Endothelial cell of umbilical vein (primary cell): ENCODE results near the gene AMN. TPM values are rescaled to one million over a fixed set of nuclear protein-coding genes. Genes with fewer than 3 reads are reported as not detected.

Source experiments
- BruUV-seq: library from RNA; stranded (reverse); fragments of 400-500 nt; replicated peaks from 2 replicates; lab custom pipeline; 2021; lab: Mats Ljungman, UMichigan
- CTCF ChIA-PET: fragments of 300-600, 350-600 bp; sonication (Branson Sonifier 250); formaldehyde crosslinking; loops from one replicate; lab custom pipeline; 2021; ENCODE audit warnings: antibody characterized with exemption, inconsistent platforms; lab: Charles Lee
- POLR2A ChIA-PET: fragments of 300-600, 350-600 bp; sonication (Branson Sonifier 250); formaldehyde crosslinking; loops from one replicate; lab custom pipeline; 2021; ENCODE audit warnings: antibody characterized with exemption, inconsistent platforms; lab: Charles Lee
- DNase-seq: peaks from one replicate; pipeline ENCODE4 v3.0.0-alpha.2; 2011; ENCODE audit warnings: low read depth, low spot score
- FAIRE-seq: peaks from 2 replicates; lab custom pipeline; 2011; peaks lifted over from hg19 to GRCh38; lab: Jason Lieb, UNC
- H2AFZ ChIP-seq: 2 replicates; pipeline ENCODE4 v1.6.0; 2012; ENCODE audit warnings: low read depth, low read length, control low read depth, inconsistent platforms
- H3K27ac ChIP-seq: 2 replicates; pipeline ENCODE4 v1.5.1; 2011; ENCODE audit warnings: low read depth, mild to moderate bottlenecking, control low read depth, low read length, moderate library complexity; ENCODE audit not compliant: insufficient read depth
- H3K27me3 ChIP-seq, 2 experiments: 2 replicates each; pipeline versions ENCODE4 v1.6.0 to v1.6.1; 2011; ENCODE audit warnings: low read length in 2 of 2, mixed read lengths in 1 of 2; ENCODE audit not compliant: control insufficient read depth in 2 of 2, insufficient read depth in 2 of 2
- H3K36me3 ChIP-seq, 2 experiments: 2 replicates in 1 of 2; 3 replicates in 1 of 2; pipeline ENCODE4 v1.5.1; 2011; ENCODE audit warnings: low read length in 2 of 2, mild to moderate bottlenecking in 1 of 2, moderate library complexity in 1 of 2; ENCODE audit not compliant: control insufficient read depth in 2 of 2, insufficient read depth in 2 of 2; ENCODE audit errors: extremely low read depth in 1 of 2
- H3K4me1 ChIP-seq: 3 replicates; pipeline ENCODE4 v1.5.1; 2011; ENCODE audit warnings: mild to moderate bottlenecking, low read length; ENCODE audit not compliant: control insufficient read depth, insufficient read depth; ENCODE audit errors: extremely low read depth
- H3K4me2 ChIP-seq: 2 replicates; pipeline ENCODE4 v1.6.1; 2011; ENCODE audit warnings: low read length, control low read depth, mixed read lengths; ENCODE audit not compliant: insufficient read depth
- H3K4me3 ChIP-seq, 3 experiments: fragments of 200-600 bp in 1 of 3; sonication (generic), shearing (Covaris generic) in 1 of 3; replicated peaks in 1 of 3; 2 replicates each; pipeline ENCODE4 v1.5.1; 2011 to 2016; ENCODE audit warnings: control low read depth in 3 of 3, low read length in 3 of 3, mild to moderate bottlenecking in 2 of 3, inconsistent platforms in 1 of 3, low read depth in 1 of 3, moderate library complexity in 1 of 3; ENCODE audit not compliant: insufficient read depth in 1 of 3
- H3K79me2 ChIP-seq: 2 replicates; pipeline ENCODE4 v1.6.0; 2012; ENCODE audit warnings: low read length, inconsistent platforms; ENCODE audit not compliant: control insufficient read depth, insufficient read depth
- H3K9ac ChIP-seq: replicated peaks from 2 replicates; pipeline ENCODE3; 2011; ENCODE audit warnings: low read length, control low read depth; ENCODE audit not compliant: insufficient read depth; ENCODE audit errors: extremely low read depth
- H3K9me1 ChIP-seq: replicated peaks from 3 replicates; pipeline ENCODE4 v1.6.0; 2011; ENCODE audit warnings: mild to moderate bottlenecking, low read length; ENCODE audit not compliant: control insufficient read depth, insufficient read depth; ENCODE audit errors: extremely low read depth
- H3K9me3 ChIP-seq: replicated peaks from 2 replicates; pipeline ENCODE4 v1.5.1; 2012; ENCODE audit warnings: low read length, inconsistent platforms; ENCODE audit not compliant: control insufficient read depth, insufficient read depth
- H4K20me1 ChIP-seq: replicated peaks from 2 replicates; pipeline ENCODE3; 2011; ENCODE audit warnings: mild to moderate bottlenecking, low read length; ENCODE audit not compliant: control insufficient read depth, insufficient read depth; ENCODE audit errors: extremely low read depth
- CTCF ChIP-seq, 2 donors: IDR thresholded peaks; 1 replicate in 1 of 2; 2 replicates in 1 of 2; pipeline ENCODE4 v1.5.1; 2011; ENCODE audit warnings: low read length in 2 of 2, mild to moderate bottlenecking in 2 of 2, moderate library complexity in 2 of 2, control low read depth in 1 of 2, inconsistent platforms in 1 of 2, low read depth in 1 of 2; ENCODE audit not compliant: insufficient read depth in 1 of 2; ENCODE audit errors: extremely low read depth in 1 of 2
- EZH2 ChIP-seq: IDR thresholded peaks from 2 replicates; pipeline ENCODE4 v1.6.1; 2012; ENCODE audit warnings: borderline replicate concordance, low read depth, mild to moderate bottlenecking, moderate library complexity, low read length, inconsistent platforms; ENCODE audit not compliant: severe bottlenecking
- FOS ChIP-seq: IDR thresholded peaks from 2 replicates; pipeline ENCODE4 v1.6.1; 2011; ENCODE audit warnings: mild to moderate bottlenecking, low read length, moderate library complexity, borderline replicate concordance; ENCODE audit not compliant: insufficient read depth
- GATA2 ChIP-seq: IDR thresholded peaks from 2 replicates; pipeline ENCODE4 v1.7.0; 2011; ENCODE audit warnings: low read depth, mild to moderate bottlenecking, moderate library complexity, mixed read lengths, low read length; ENCODE audit not compliant: insufficient read length, insufficient read depth
- MAX ChIP-seq: IDR thresholded peaks from 2 replicates; pipeline ENCODE4 v1.6.1; 2011; ENCODE audit not compliant: insufficient read depth, insufficient read length
- MYC ChIP-seq: IDR thresholded peaks from one replicate; pipeline ENCODE4 v1.6.1; 2011; ENCODE audit warnings: mild to moderate bottlenecking, low read depth, low read length
- POLR2AphosphoS5 ChIP-seq: IDR thresholded peaks from 2 replicates; pipeline ENCODE4 v1.6.1; 2012; ENCODE audit warnings: low read depth, mild to moderate bottlenecking, control low read depth, low read length, moderate library complexity; ENCODE audit not compliant: insufficient read depth
- dilution Hi-C: fragments of 300-500 bp; cut with MboI; formaldehyde crosslinking; loops from one replicate; pipeline ENCODE4 v1.15.0; 2019; ENCODE audit warnings: low sequenced_read_pairs; ENCODE audit not compliant: extremely low pct_ligation_motif_present
- intact Hi-C: fragments of 100-400 bp; cut with micrococcal nuclease; formaldehyde crosslinking; loops from one replicate; pipeline ENCODE4 v1.10.0; 2022
- polyA plus RNA-seq, 4 experiments: library from polyadenylated mRNA; depleted of rRNA in 3 of 4; stranded (reverse) in 3 of 4; unstranded in 1 of 4; fragments of >200 nt; gene quantifications; 2 replicates each; pipeline versions ENCODE4 v1.2.1 to v1.2.3, GENCODE V29; 2011 to 2012; ENCODE audit warnings: missing spikeins in 1 of 4
- total RNA-seq: library from RNA; stranded (reverse); gene quantifications from 2 replicates; pipeline ENCODE4 v1.2.3, GENCODE V29; 2021

The AMN gene
- total and polyA plus RNA-seq, 2 donors (not counting 3 experiments of a cell fraction or from before 2014, with no cell fraction given): 0.03 TPM; not detected in 1

- Histone ChIP-seq H3K9me1 (no peaks in the 10 kb centered on the region), H3K9me3 (no peaks in the 10 kb centered on the region), H3K27me3 (no peaks in the 10 kb centered on the region), H4K20me1 (no peaks in the 10 kb centered on the region), H3K79me2 (no peaks in the 10 kb centered on the region), H3K9ac (no peak overlapping the region), H3K27ac (no peak overlapping the region), H2AFZ (no peak overlapping the region), H3K4me2 (no peak overlapping the region), H3K4me1 (no peaks in the 10 kb centered on the region), H3K36me3 (peaks cover 30 to 72% of the 10 kb centered on the region in 2 experiments), H3K4me3 (no peak overlapping the region)
- dilution Hi-C loops (no loop called here), intact Hi-C loops (no loop called here)
- POLR2A ChIA-PET: no interaction called here
- CTCF ChIA-PET: interaction anchor here (0.7 to 1.3 kb wide), 3 partner anchors 254 to 511 kb away, joined by 3 to 4 read pairs (median 3); no protein-coding TSS in a partner anchor
- DNase-seq (no peak), FAIRE-seq (no peak)
- no peak for TF ChIP-seq GATA2
- TF ChIP-seq CTCF (IDR thresholded peaks at IDR 0.05; ENCODE audit: extremely low read depth in 1 of 2, insufficient read depth in 1 of 2, low read depth in 1 of 2, low read length in 2 of 2): no peak
- no TSS peak for BruUV-seq
These were observed 26.8 kb downstream of the AMN start for GRCh38 chr14:102949062-102949800.

- no peak overlapping the region for H3K9ac ChIP-seq
- ChIA-PET POLR2A (no interaction called here), CTCF (interaction anchor here (0.7 to 1.3 kb wide), 3 partner anchors 255 to 512 kb away, joined by 3 to 4 read pairs (median 3); no protein-coding TSS in a partner anchor)
- no peak for TF ChIP-seq FOS
- TF ChIP-seq MYC: no peak
- no peak for TF ChIP-seq MAX
- no peak for TF ChIP-seq POLR2AphosphoS5
- no peak for TF ChIP-seq EZH2
- intact Hi-C loops (no loop called here), dilution Hi-C loops (no loop called here)
- H3K4me1 ChIP-seq: no peaks in the 10 kb centered on the region
- no peak overlapping the region for H3K4me2 ChIP-seq
- no peaks in the 10 kb centered on the region for H3K9me3 ChIP-seq
- H3K4me3 ChIP-seq: no peak overlapping the region
- H3K36me3 ChIP-seq: peaks cover 32 to 72% of the 10 kb centered on the region in 2 experiments
- H3K27ac ChIP-seq: no peak overlapping the region
- FAIRE-seq (no peak), DNase-seq (no peak)
- no peaks in the 10 kb centered on the region for H3K9me1 ChIP-seq
- H2AFZ ChIP-seq: no peak overlapping the region
- no peaks in the 10 kb centered on the region for H3K27me3 ChIP-seq
- no TSS peak for BruUV-seq
- H3K79me2 ChIP-seq: no peaks in the 10 kb centered on the region
- no peaks in the 10 kb centered on the region for H4K20me1 ChIP-seq
These were observed 27.5 kb downstream of the AMN start for GRCh38 chr14:102949801-102950451.
